T-helper 17 cell (primary cell): Measurements from ENCODE around the gene USP6NL. TPM values are rescaled to one million over a fixed set of nuclear protein-coding genes. Genes with fewer than 3 reads are reported as not detected.
A peak's percentile ranks its signal among the peaks of the same experiment; 100 is the strongest.

Experiments
- ATAC-seq: fragments of 150-1000 bp; cut with Tn5 transposase; 2 replicates; pipeline ENCODE4 v1.10.0; 2021; ENCODE audit warnings: mild to moderate bottlenecking, moderate library complexity
- DNase-seq, 3 donors: peaks; one replicate each; pipeline versions ENCODE4 v3.0.0 to v3.0.0-alpha.2; 2020 to 2021
- H3K9me3 ChIP-seq: one replicate; pipeline ENCODE4 v1.7.0; 2013; ENCODE audit warnings: low read length, mild to moderate bottlenecking; ENCODE audit not compliant: control insufficient read depth, poor library complexity, severe bottlenecking
- H3K27ac Mint-ChIP-seq: one replicate; pipeline ENCODE4 v1.8.0; 2022; ENCODE audit warnings: mild to moderate bottlenecking, moderate library complexity, mixed read lengths
- H3K27me3 Mint-ChIP-seq: one replicate; pipeline ENCODE4 v1.8.0; 2022; ENCODE audit warnings: mixed read lengths
- H3K36me3 Mint-ChIP-seq: one replicate; pipeline ENCODE4 v1.8.0; 2022; ENCODE audit warnings: low read depth, mixed read lengths
- H3K4me1 Mint-ChIP-seq: one replicate; pipeline ENCODE4 v1.8.0; 2022; ENCODE audit warnings: mild to moderate bottlenecking, mixed read lengths
- H3K4me3 Mint-ChIP-seq: one replicate; pipeline ENCODE4 v1.8.0; 2022; ENCODE audit warnings: mild to moderate bottlenecking, moderate library complexity, mixed read lengths
- total RNA-seq, 4 donors: library from RNA in 2 of 4; stranded (reverse) in 2 of 4; gene quantifications; one replicate each; pipeline ENCODE4 v1.2.3 and lab custom pipeline; 2022 to 2026

The USP6NL gene
- total RNA-seq, 2 donors from 2014 or later: 2.5 to 5.6 TPM

- H3K9me3 ChIP-seq: no peaks in the 10 kb centered on the region
- peaks cover 2% of the 10 kb centered on the region for H3K36me3 Mint-ChIP-seq
- no peak for DNase-seq
- H3K27ac Mint-ChIP-seq: no peak overlapping the region
- peak overlapping the region; percentile 51 for H3K4me3 Mint-ChIP-seq
- no peaks in the 10 kb centered on the region for H3K27me3 Mint-ChIP-seq
- H3K4me1 Mint-ChIP-seq: peaks cover 7% of the 10 kb centered on the region
- no peak for ATAC-seq
These were observed 186.8 kb downstream of the USP6NL start for GRCh38 chr10:11424456-11425295.

DNA sequence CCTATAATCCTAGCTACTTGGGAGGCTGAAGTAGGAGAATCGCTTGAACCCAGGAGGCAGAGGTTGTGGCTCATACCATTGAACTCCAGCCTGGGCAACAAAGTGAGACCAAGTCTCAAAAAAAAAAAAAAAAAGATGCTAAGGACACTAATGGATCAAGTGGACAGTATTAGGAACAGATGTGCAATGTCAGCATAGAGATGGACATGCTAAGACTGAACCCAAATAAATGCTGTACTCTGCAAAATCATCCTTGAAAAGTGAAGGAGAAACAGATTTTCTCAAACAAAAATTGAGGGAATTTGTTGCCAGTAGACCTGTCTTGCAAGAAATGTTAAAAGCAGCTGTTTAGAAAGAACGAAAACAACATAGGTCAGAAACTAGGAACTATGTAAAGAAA lies 194.5 kb downstream of the USP6NL start:
- Mint-ChIP-seq H3K4me1 (peaks cover 2% of the 10 kb centered on the region), H3K27ac (no peak overlapping the region), H3K36me3 (peaks cover 2% of the 10 kb centered on the region), H3K27me3 (no peaks in the 10 kb centered on the region), H3K4me3 (no peak overlapping the region)
- ATAC-seq (no peak), DNase-seq (no peak)
- no peaks in the 10 kb centered on the region for H3K9me3 ChIP-seq

DNA sequence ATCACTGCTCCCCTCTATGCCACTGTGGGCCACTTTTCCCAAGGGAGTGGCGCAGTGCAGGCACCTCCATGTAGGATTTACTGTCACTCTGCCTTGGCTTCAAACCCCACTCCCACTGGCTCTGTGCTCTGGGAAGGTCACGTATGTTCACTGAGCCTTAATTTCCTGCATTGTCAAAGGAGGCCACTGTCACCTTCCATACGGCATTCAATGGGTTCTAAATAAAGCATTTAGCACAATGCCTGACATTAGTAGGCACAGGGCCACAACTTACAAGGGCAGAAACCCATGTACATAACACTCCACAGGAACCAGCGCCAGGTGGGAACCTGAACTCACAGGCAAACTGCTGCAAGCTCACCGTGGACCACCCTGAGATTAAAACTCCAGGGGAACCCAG lies 196.4 kb downstream of the USP6NL start:
- no peak overlapping the region for H3K4me3 Mint-ChIP-seq
- H3K27me3 Mint-ChIP-seq: no peaks in the 10 kb centered on the region
- no peaks in the 10 kb centered on the region for H3K36me3 Mint-ChIP-seq

DNA sequence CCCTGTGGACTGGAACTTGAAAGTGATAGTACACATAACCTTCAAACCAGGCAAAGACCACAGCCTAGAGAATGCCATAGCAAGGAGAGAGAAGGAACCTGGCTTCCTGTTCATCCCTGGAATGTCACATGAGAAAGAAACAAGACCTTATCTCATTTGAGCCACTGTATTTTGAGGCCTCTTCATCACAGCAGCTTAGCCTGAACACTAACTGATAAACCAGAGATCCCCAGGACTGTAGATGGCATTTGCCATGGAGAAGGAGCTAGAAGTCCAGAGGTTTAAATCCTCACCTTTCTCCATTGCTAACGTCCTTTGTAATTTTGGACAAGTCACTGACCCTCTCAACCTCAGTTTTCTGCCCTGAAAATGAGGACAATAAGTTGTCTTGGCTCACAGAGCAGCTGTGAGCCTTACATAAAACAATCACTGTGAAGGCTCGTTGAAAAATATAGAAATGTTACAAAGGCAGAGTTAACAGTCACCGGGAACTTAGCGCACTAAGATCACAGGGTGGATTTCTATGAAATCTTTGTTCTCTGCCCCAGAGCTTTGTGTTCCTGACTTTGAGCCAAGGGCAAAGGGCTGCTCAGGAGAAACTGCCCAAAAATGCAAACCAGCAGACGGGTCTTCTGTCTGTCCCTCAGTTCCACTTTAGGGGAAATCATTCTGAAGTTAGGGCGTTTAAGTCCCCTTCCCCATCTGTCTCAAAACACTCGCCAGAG lies 197.0 kb downstream of the USP6NL start:
- Mint-ChIP-seq H3K4me1 (peaks cover 2% of the 10 kb centered on the region), H3K36me3 (no peaks in the 10 kb centered on the region), H3K4me3 (no peak overlapping the region), H3K27ac (no peak overlapping the region), H3K27me3 (no peaks in the 10 kb centered on the region)
- DNase-seq (no peak), ATAC-seq (no peak)
- H3K9me3 ChIP-seq: no peaks in the 10 kb centered on the region

More for the DNA sequence above, 196.4 kb downstream of the USP6NL start:
- Mint-ChIP-seq H3K4me1 (peaks cover 2% of the 10 kb centered on the region), H3K27ac (no peak overlapping the region)
- no peak for ATAC-seq
- DNase-seq: no peak
- H3K9me3 ChIP-seq: no peaks in the 10 kb centered on the region

- no peaks in the 10 kb centered on the region for H3K9me3 ChIP-seq
- Mint-ChIP-seq H3K36me3 (no peaks in the 10 kb centered on the region), H3K27ac (no peak overlapping the region), H3K27me3 (no peaks in the 10 kb centered on the region), H3K4me1 (peaks cover 11% of the 10 kb centered on the region), H3K4me3 (no peak overlapping the region)
- no peak for ATAC-seq
- DNase-seq: no peak
These were observed 199.4 kb downstream of the USP6NL start for GRCh38 chr10:11411926-11412545.

GRCh38 chr10:11409357-11409756 lies 202.1 kb downstream of the USP6NL start:
- H3K9me3 ChIP-seq: no peaks in the 10 kb centered on the region
- H3K27ac Mint-ChIP-seq: peak overlapping the region; percentile 56
- ATAC-seq (no peak), DNase-seq (no peak)
- H3K4me1 Mint-ChIP-seq: peaks cover 20% of the 10 kb centered on the region
- H3K4me3 Mint-ChIP-seq: no peak overlapping the region
- H3K36me3 Mint-ChIP-seq: no peaks in the 10 kb centered on the region
- H3K27me3 Mint-ChIP-seq: no peaks in the 10 kb centered on the region

GRCh38 chr10:11407939-11408338 lies 203.5 kb downstream of the USP6NL start:
- Mint-ChIP-seq H3K4me3 (peak overlapping the region; percentile 2), H3K4me1 (peaks cover 25% of the 10 kb centered on the region), H3K36me3 (no peaks in the 10 kb centered on the region), H3K27me3 (no peaks in the 10 kb centered on the region), H3K27ac (peak overlapping the region; percentile 5)
- peak; percentile 27 for ATAC-seq
- H3K9me3 ChIP-seq: no peaks in the 10 kb centered on the region
- DNase-seq: no peak

- no peaks in the 10 kb centered on the region for H3K9me3 ChIP-seq
- Mint-ChIP-seq H3K27me3 (no peaks in the 10 kb centered on the region), H3K4me3 (peak overlapping the region; percentile 16), H3K36me3 (no peaks in the 10 kb centered on the region), H3K27ac (peak overlapping the region; percentile 88), H3K4me1 (peaks cover 30% of the 10 kb centered on the region)
- DNase-seq (no peak), ATAC-seq (no peak)
These were observed 204.7 kb downstream of the USP6NL start for GRCh38 chr10:11406746-11407145.

GRCh38 chr10:11404901-11405300 lies 206.5 kb downstream of the USP6NL start:
- peaks cover 47% of the 10 kb centered on the region for H3K4me1 Mint-ChIP-seq
- ATAC-seq: no peak
- DNase-seq: no peak
- no peak overlapping the region for H3K4me3 Mint-ChIP-seq
- no peaks in the 10 kb centered on the region for H3K9me3 ChIP-seq
- no peaks in the 10 kb centered on the region for H3K27me3 Mint-ChIP-seq
- no peaks in the 10 kb centered on the region for H3K36me3 Mint-ChIP-seq
- peak overlapping the region; percentile 88 for H3K27ac Mint-ChIP-seq

Other genes starting within 250 kb of the USP6NL start
- gene ECHDC3, start 130.7 kb upstream of the USP6NL start, total RNA-seq: under 1 TPM in 1 of 2 donors, not detected in 1; 0.72 TPM
- 1 to 10 TPM; 3.2 to 5.1 TPM for gene PROSER2, start 211.7 kb upstream of the USP6NL start, total RNA-seq